Rectal smooth muscle tissue (tissue), 1 donor: ENCODE results near the gene ARHGAP30.

Experiments
- H3K27ac ChIP-seq: one replicate; pipeline ENCODE4 v1.7.0; 2013; ENCODE audit warnings: low read depth, low read length, inconsistent platforms
- H3K27me3 ChIP-seq: one replicate; pipeline ENCODE4 v1.7.0; 2013; ENCODE audit warnings: low read length; ENCODE audit not compliant: control insufficient read depth, insufficient read depth
- H3K36me3 ChIP-seq: one replicate; pipeline ENCODE4 v1.7.0; 2013; ENCODE audit warnings: low read length; ENCODE audit not compliant: control insufficient read depth, insufficient read depth
- H3K4me1 ChIP-seq: one replicate; pipeline ENCODE4 v1.7.0; 2013; ENCODE audit warnings: low read length; ENCODE audit not compliant: control insufficient read depth, insufficient read depth
- H3K4me3 ChIP-seq: one replicate; pipeline ENCODE4 v1.7.0; 2013; ENCODE audit warnings: low read length
- H3K9ac ChIP-seq: one replicate; pipeline ENCODE4 v1.7.0; 2013; ENCODE audit warnings: low read length

Gene ARHGAP30

GRCh38 chr1:161098210-161099068, 28.7 kb upstream of the ARHGAP30 start, which contains the start of gene KLHDC9:
Gene KLHDC9 (plus strand): TSS chr1:161098361. CDS start chr1:161098536, 175 bp downstream.
- peaks cover 9% of the 10 kb centered on the region for H3K36me3 ChIP-seq
- peak within 1 kb of the TSS; percentile 76 for H3K4me3 ChIP-seq
- no peaks in the 10 kb centered on the region for H3K27me3 ChIP-seq
- H3K9ac ChIP-seq: peak within 1 kb of the TSS; percentile 45
- H3K27ac ChIP-seq: peak within 1 kb of the TSS; percentile 69
- H3K4me1 ChIP-seq: peaks cover 3% of the 10 kb centered on the region

GRCh38 chr1:161096530-161096929, 26.8 kb upstream of the ARHGAP30 start:
- Histone ChIP-seq H3K27me3 (no peaks in the 10 kb centered on the region), H3K4me1 (peaks cover 3% of the 10 kb centered on the region), H3K36me3 (peaks cover 1% of the 10 kb centered on the region), H3K27ac (no peak overlapping the region), H3K4me3 (no peak overlapping the region), H3K9ac (no peak overlapping the region)

GRCh38 chr1:161096015-161096414, 26.3 kb upstream of the ARHGAP30 start:
- no peak overlapping the region for H3K4me3 ChIP-seq
- no peaks in the 10 kb centered on the region for H3K27me3 ChIP-seq
- H3K36me3 ChIP-seq: no peaks in the 10 kb centered on the region
- H3K27ac ChIP-seq: no peak overlapping the region
- no peak overlapping the region for H3K9ac ChIP-seq
- peaks cover 3% of the 10 kb centered on the region for H3K4me1 ChIP-seq

GRCh38 chr1:161095230-161095629, 25.5 kb upstream of the ARHGAP30 start:
- H3K27ac ChIP-seq: no peak overlapping the region
- H3K4me3 ChIP-seq: no peak overlapping the region
- peaks cover 3% of the 10 kb centered on the region for H3K4me1 ChIP-seq
- no peak overlapping the region for H3K9ac ChIP-seq
- no peaks in the 10 kb centered on the region for H3K36me3 ChIP-seq
- no peaks in the 10 kb centered on the region for H3K27me3 ChIP-seq

GRCh38 chr1:161094481-161094880, 24.8 kb upstream of the ARHGAP30 start:
- no peaks in the 10 kb centered on the region for H3K27me3 ChIP-seq

GRCh38 chr1:161092621-161093028, 22.9 kb upstream of the ARHGAP30 start:
- H3K4me3 ChIP-seq: no peak overlapping the region
- H3K27ac ChIP-seq: no peak overlapping the region
- H3K27me3 ChIP-seq: no peaks in the 10 kb centered on the region
- H3K9ac ChIP-seq: no peak overlapping the region
- no peaks in the 10 kb centered on the region for H3K36me3 ChIP-seq
- peaks cover 3% of the 10 kb centered on the region for H3K4me1 ChIP-seq

More at GRCh38 chr1:161094481-161094880, 24.8 kb upstream of the ARHGAP30 start:
- Histone ChIP-seq H3K9ac (no peak overlapping the region), H3K4me3 (no peak overlapping the region), H3K27ac (no peak overlapping the region), H3K4me1 (peaks cover 3% of the 10 kb centered on the region), H3K36me3 (no peaks in the 10 kb centered on the region)

- Histone ChIP-seq H3K27ac (no peak overlapping the region), H3K4me3 (no peak overlapping the region), H3K9ac (no peak overlapping the region), H3K4me1 (no peaks in the 10 kb centered on the region), H3K27me3 (no peaks in the 10 kb centered on the region), H3K36me3 (no peaks in the 10 kb centered on the region)
Observed at GRCh38 chr1:161091796-161092507, 22.3 kb upstream of the ARHGAP30 start.

GRCh38 chr1:161091093-161091492, 21.4 kb upstream of the ARHGAP30 start:
- Histone ChIP-seq H3K36me3 (no peaks in the 10 kb centered on the region), H3K4me3 (no peak overlapping the region), H3K9ac (no peak overlapping the region), H3K4me1 (no peaks in the 10 kb centered on the region), H3K27me3 (no peaks in the 10 kb centered on the region), H3K27ac (no peak overlapping the region)

GRCh38 chr1:161090617-161091016, 20.9 kb upstream of the ARHGAP30 start:
- H3K9ac ChIP-seq: no peak overlapping the region

GRCh38 chr1:161089938-161090337, 20.2 kb upstream of the ARHGAP30 start:
- no peak overlapping the region for H3K4me3 ChIP-seq
- no peaks in the 10 kb centered on the region for H3K36me3 ChIP-seq
- H3K4me1 ChIP-seq: no peaks in the 10 kb centered on the region
- H3K27me3 ChIP-seq: no peaks in the 10 kb centered on the region
- no peak overlapping the region for H3K27ac ChIP-seq
- no peak overlapping the region for H3K9ac ChIP-seq

More at GRCh38 chr1:161090617-161091016, 20.9 kb upstream of the ARHGAP30 start:
- Histone ChIP-seq H3K27ac (no peak overlapping the region), H3K27me3 (no peaks in the 10 kb centered on the region), H3K4me3 (no peak overlapping the region), H3K36me3 (no peaks in the 10 kb centered on the region), H3K4me1 (no peaks in the 10 kb centered on the region)

- no peak within 1 kb of the TSS for H3K9ac ChIP-seq
Observed at GRCh38 chr1:161089251-161089924, 19.7 kb upstream of the ARHGAP30 start, which contains the start of gene NECTIN4. Gene NECTIN4 (minus strand): TSS chr1:161089558. CDS start chr1:161089296, 262 bp downstream.

GRCh38 chr1:161088587-161089110, 19.0 kb upstream of the ARHGAP30 start:
- H3K4me3 ChIP-seq: no peak overlapping the region
- H3K36me3 ChIP-seq: no peaks in the 10 kb centered on the region
- no peaks in the 10 kb centered on the region for H3K27me3 ChIP-seq
- H3K9ac ChIP-seq: no peak overlapping the region
- no peaks in the 10 kb centered on the region for H3K4me1 ChIP-seq
- H3K27ac ChIP-seq: no peak overlapping the region

More at GRCh38 chr1:161089251-161089924, 19.7 kb upstream of the ARHGAP30 start, which contains the start of gene NECTIN4:
- Histone ChIP-seq H3K4me3 (no peak within 1 kb of the TSS), H3K36me3 (no peaks in the 10 kb centered on the region), H3K27me3 (no peaks in the 10 kb centered on the region), H3K4me1 (no peaks in the 10 kb centered on the region), H3K27ac (no peak within 1 kb of the TSS)
